NCI-H1048 (cell line): ENCODE data around the gene ZNF407.
"Not testable (repeated sequence)": the region's sequence is repeated elsewhere in the genome, so short reads cannot be mapped to it uniquely, and the experiment has no call there.

Experiments used
- DNase-seq: peaks from one replicate; lab custom pipeline; 2025; lab: John Stamatoyannopoulos, UW

Gene ZNF407

DNA sequence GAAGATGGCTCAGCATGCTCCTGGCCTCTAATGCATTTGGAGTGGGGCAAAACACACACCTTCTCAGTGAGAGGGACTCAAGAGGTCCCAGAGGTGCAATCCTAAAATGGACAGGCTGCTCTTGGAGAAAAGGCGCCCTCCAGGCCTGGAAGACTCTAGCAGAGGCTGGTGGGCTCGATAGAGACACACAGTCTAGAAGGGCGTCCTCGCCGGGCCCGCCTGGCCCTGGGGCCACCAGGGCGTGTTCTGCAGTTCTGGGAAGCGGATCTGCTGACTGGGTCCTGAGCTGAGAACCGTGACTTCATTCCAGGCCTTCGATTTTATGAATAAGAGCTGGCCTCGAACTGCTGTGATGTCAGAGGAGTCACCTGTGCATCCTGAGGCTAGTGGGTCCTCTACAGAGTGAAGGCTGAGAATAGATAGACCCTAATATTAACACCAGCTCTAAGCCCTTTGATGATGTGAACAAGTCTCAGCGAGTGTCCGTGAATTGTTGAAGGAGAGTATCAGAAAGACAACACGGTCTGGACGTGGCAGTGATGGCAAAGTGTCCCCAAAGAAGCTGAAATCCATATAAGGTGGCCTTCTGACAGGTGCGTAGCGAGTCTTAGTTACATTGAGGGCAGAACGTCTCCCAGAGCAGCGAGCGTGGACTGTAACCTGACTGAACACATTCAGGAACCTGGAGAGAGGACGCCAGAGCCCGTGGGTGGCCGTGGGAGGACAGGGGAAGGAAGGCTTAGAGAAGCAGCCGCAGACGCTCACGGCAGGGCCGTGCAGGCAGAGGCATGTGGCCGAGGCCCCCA lies 474.4 kb downstream of the ZNF407 start:
- DNase-seq = no peak

DNA sequence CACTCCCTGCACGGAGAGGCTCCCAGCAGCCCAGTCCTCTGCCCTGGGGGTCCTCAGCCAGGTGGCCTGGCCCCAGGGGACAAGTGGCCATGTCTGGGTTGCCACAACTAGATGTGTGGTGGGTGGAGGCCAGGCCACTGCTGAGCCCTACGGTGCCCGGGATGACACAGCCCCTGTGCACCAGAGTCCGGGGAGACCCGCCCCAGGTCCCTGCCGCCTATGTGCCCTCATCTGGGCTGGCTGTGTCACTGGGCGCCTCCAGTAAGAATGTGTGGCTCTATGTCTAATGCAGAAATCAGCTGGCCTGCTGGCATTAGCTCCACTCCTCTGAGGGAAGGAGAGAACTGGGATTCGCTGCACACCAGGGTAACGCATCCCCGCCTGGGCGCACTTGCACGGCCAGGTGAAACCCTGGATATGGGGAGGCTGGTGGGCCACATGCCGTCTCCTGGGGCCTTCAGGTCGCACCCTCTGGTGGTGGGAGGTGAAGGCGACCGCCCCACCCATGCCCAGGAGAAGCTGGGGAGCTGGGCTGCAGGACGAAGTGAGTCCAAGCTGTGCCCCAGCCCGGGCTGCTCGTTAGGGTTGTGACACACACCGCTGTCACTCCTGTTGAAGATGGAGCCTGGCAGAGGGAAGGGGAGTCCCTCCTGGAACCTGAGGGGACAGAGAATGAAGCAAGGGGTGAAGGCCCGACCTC lies 475.2 kb downstream of the ZNF407 start:
- no peak for DNase-seq

DNA sequence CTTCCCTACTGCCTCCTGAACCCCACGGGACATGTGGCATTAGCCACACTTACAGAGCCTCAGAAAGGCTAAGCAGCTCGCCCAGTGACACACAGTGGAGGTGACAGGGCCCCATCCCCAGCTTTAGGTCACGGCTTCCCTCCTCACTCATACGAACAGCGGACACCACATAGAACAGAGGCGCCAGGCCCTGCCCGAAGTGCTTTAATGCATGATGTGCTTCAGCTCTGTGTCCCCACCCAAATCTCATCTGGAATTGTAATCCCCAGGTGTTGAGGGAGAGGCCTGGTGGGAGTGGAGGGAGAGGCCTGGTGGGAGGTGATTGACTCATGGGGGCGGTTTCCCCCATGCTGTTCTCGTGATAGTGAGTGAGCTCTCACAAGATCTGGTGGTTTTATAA lies 476.0 kb downstream of the ZNF407 start:
- no peak for DNase-seq

DNA sequence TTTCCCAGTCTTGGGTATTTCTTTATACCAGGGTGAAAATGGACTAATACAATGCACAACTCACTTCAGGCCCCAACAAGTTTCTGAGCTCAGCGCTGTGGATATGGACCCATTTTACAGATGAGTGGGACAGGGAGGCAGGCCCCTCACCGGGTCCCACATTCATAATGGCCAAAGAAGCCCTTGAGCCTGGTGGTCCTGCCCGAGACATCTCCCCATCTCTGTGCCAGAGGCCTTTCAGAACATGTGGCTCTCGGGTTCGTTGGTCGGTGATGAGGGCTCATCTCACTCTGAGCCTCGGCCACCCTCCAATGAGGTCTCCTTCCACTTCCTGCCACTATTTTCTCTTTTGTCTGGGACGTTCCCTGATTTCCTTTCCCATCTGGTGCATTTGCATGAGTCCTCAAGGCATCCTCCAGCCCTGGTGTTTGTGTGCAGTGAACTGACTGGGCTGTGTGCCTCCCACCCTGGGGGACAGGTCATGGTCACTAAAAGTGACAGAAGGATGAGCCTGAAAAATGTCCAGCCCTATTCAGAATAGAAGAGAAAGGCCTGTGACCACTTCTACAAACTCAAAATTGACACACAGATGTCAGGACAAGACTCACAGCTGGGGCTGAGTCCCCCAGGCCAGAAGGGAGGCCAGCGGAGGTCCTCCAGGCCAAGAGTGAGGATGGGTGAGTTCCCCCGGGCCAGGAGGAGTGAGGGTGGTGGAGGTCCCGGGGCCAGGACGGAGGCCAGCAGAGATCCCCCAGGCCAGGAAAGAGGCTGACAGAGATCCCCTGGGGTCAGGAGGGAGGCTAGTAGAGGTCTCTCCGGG lies 476.7 kb downstream of the ZNF407 start:
- no peak for DNase-seq

DNA sequence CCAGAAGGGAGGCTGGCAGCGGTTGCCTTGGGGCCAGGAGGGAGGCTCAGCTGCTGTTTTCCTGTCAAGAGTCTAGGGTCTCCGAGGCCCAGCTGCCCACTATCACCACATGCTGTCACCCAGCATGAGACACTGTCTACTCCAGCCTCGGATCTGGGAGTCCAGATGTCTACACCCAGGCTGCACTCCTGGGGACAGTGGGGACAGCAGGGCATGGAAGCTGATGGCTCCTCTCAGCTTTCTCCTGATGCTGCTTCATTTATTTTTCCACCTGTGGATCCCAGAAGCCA lies 477.3 kb downstream of the ZNF407 start:
- no peak for DNase-seq

DNA sequence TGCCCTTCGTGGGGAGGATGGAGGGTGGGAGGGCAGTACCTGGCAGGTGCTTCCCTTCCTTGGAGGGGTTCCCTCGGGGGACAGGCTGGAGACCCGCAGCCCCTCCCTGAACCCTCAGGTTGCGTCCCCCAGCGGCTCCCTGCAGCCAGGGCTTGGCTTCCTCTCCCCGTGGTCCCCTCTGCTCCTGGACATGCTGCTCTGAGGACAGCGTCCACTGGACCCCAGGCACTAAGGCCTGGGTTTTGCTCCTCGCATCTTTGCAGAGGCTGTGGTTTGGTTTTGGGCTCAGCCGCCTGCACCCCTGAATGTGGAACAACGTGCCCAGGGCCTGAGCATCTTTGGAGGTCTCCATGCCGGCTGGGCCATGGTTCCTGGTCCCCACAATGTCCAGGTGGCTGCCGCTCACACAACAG lies 477.8 kb downstream of the ZNF407 start:
- no peak for DNase-seq

DNA sequence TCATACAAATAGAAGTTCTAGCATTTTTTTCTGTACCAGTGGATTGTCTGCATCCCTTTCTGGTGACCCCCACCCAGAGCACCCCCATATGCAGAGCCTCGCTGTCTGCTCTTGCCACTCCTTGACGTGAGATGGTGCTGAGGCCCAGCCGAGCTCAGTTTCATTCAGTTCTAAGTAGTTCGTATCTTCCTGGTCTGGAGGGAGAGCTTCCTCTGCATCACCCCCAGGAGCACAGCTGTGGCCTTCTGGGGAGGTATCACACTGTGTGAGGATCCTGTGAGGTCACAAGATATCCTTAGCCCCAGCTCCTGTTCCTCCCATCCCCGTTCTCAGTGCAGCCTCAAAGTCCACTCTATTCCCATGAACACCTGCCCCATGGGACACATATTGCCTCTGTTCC lies 478.6 kb downstream of the ZNF407 start:
- no peak for DNase-seq

DNA sequence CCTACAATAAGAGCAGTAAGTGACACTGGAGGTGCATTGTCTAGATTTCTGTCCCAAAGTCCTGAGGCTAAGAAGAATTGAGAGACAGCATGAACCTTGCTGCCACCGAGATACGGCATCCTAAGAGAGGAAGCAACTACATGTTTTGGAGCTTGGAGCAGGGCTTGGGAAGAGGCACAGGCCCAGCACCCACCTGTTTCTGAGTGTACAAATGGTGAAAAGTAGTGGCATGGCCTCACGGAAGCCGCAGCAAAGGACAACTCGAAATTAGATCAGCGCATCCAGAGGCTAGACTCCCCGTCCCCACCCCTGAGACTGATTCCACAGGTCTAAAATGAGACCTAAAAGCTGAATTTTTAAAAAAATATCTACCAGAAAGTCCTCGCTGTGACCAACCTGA lies 483.8 kb downstream of the ZNF407 start:
- no peak for DNase-seq

DNA sequence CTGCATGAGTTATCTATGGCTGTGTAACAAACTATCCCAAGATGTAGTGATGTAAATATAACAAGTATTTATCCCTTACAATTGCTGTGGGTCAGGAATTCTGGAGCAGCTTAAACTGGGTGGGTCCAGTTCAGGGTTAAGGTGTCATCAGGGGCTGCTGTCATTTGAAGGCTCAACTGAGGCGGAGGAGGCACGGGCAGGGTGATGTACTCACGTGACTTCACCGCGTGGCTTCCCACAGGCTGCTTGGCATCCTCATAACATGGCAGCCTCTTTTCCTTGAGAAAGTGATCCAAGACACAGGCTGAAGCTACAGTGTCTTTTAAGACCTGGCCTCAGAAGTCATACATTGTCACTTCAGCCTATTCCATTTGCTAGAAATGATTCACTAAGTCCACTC lies 485.5 kb downstream of the ZNF407 start:
- no peak for DNase-seq

DNA sequence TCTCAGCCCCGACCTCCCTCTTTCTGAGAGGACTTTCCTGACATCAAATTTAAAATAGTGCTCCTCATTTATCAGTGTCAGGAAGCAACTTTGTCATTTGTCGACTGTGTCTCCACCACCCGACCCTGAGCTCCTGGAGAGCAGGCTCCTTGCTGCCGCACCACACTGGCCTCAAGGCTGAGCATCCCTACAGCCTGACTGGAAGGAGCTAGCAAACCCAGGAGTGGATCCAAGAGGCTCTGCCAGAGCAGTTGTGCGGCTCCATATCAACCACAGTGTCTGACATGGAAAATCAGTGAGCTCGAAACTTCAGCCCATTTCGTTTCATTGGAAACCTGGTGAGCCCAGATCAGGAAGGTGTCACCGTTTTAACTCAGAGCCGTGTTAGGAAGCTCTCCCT lies 486.1 kb downstream of the ZNF407 start:
- DNase-seq = no peak

DNA sequence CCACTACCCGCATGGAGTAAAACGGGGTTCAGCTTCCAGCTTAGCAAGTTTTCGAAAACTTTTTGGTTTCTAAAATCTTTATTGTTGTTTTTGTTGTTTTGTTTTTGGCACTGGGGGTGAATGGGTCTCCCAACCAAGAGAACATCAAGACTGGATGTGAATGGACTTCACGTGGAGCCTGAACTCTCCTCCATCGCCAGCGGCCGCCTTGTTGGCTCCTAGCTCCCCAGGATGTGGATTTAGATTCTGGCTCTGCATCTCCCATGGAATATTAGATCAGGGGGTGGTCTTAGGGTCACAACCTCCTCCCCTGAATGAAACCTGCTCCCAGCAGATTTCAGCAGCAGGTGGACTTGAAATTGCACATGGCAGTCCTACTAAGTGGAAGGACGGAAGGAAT lies 488.0 kb downstream of the ZNF407 start:
- not testable (repeated sequence) for DNase-seq

DNA sequence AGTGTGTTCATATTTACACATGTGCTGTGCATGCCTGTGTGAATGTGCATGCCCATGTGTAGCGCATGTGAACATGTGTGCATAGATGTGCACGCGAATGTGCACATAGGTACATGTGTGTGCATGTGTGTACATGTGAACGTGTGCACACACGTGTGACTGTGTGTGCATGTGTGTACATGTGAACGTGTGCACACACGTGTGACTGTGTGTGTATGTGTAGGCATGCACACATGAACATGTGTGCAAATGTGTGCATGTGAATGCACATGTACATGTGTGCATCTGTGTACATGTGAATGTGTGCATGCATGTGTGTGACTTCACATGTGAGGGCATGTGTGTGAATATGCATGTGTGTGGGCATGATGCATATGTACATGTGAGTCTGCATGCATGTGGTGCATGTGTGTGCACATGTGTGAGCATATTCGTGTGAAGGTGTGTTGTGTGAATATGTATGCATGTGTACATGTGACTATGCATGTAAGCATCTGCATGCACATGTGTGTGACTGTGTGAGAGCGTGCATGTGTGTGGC lies 488.9 kb downstream of the ZNF407 start:
- DNase-seq = no peak

DNA sequence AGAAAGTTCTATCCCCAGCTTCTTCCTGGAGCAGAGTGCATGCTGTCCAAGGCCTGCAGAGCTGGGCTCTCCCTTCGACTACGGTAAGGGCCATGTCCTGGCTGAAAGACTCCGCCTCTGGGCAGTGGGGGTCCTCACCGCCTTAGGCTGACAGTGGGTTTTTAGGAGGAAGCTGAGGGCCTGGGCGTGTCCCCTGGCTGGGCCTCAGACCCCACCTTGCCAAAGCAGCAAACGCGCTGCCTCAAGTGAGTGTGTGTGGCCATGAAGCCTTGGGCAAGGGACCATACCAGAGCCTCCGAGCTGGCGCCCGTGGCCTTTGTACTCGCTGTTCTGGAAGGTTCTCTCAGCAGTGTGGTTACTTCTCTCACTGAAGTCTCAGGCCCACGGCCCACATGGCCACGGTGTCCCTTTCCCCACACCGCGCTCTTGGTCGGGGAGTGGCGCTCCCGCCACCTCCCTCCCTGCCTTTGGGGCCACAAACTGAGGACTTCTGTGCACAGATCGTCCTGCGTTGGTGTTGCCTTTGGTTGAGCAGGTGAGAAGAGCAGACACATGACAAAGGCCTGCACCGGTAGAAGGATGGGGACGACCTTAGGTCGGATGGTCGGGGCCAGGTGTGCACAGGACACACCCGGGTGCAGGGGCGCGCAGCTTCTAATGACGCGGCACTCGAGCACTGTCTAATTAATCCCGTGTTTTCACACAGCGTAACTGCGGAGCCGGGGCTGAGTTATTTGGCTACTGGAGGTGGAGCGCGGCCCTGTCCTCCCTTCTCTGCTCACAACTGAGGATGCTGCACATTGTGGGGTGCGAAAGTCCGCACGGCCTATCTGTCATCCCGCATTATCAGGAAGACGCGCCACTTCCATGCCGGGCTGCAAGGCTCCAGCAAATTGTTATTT lies 489.7 kb downstream of the ZNF407 start:
- no peak for DNase-seq

DNA sequence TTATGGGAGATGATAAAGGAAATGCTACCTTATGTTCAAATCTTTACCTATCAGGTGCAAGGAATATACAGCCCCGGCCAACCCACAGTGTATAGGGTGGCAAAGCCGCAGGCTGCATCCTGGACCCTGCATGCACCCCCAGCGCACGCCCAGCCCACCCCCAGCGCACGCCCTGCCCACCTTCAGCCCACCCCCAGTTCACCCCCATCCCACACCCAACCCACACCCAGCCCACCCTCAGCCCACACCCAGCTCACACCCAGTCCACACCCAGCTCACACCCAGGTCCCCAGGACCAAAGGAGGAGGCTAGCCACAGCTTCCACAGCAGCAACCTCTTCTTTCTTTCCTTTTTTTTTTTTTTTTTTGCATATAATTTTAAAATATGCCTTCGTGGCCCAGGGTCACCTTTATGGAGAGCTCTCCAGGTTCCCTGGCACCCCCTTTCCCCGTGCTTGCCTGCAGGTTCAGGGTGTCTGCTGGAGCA lies 490.4 kb downstream of the ZNF407 start:
- no peak for DNase-seq

DNA sequence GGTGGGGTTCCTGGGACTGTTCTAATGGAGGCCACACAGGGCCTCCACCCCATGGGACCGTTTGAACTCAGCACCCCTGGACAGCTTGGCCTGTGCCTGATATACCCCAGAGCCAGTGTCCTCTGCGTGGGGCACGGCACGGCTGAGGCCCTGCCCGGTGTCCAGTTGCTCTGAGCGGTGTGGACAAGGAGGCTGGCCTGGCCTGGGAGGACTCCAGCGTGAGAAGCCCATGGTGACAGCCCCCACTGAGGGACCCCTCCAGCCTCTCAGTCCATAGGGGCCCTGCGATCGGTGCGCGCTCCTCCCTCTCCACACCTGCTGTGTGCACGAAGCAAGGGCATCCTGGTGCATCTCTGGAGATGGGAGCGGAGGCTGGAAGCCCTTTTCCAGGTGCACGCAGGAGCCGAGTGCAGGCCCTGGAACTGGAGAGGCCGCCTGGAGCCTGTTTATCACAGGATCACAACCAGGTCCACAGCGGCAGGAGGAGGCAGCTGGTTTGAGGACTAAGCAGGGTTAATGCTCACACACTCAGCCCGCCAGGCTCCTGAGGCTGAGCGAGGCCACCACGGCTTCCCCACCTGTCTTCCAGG lies 491.0 kb downstream of the ZNF407 start:
- no peak for DNase-seq

DNA sequence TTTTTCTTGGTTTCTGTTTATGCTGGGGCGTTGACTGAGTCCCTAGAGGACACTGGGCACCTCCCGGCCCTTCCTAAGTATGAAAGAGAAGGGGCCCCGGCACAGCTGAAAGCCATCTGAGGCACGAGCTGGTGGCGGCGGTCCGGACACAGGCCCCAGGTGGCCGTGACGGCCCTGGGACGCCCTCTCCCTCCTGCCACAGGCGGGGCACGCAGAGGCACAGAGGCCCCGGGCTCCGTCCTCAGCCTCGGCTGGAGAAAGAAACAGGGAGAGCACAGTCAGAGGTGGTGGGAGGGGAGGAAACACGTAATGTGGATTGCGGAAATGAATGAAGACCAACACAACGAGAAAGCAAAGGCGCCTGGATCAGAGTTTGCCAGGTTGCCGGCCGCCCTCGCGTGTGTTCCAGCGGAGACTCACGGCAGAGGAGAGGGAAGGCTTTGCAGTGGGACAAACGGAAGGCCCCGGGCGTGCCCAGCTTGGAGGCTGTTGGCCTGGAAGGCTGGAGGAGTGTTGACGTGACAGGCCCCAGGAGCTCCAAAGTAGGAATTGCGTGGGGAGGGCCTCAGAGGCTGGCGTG lies 492.2 kb downstream of the ZNF407 start:
- no peak for DNase-seq

DNA sequence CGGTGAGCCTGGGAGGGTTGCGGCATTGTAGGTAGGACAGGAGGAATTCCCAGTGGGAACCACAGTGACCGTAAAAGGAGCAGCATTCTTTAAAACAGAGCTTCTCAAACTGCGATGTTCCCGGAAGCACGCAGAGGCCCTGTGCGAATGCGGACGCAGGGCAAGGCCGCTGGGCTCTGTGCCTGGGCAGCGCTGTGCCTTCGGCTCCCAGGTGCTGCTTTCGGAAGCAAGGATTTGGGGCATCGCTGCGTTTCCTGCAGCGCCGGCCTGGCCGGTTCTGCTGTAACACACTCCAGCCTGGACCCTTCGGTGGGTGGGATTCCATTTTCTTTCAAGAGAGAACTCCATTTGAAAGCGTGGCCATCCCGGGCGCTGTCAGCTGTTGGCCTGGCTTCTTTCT lies 492.7 kb downstream of the ZNF407 start:
- no peak for DNase-seq

DNA sequence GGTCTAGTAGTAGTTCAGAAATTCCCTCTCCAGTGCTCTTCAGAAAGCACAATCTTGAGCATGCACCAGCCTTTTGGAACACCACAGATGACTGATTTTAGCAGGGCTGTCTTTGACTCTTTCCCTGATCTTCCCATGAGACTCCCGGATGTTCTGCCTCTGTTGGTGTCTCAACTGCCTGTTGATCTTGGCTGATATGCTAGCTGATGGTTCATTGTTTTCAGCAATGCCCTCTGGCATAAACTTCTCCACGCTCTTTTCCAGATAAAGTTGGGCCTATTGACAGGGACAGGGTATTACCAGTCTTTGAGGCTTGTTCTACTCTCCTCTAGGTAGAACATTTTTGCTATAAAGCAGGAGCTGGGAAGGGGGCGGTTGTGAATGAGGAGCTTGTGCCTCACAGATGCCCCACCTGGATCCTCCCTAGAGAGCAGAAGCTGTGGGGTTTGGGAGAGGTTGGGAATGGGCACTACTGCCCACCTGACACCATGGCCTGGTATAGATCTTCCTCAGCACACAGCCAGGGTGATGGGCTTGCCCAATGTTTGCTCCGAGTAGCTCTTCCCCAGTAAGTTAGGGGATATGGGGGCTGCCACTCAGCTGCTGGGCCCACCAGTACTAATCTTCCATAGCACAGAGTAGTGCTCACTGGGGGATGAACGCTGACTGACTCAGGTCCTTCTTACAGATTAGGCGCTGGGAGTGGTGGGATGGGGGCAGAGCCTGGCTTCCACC lies 500.0 kb downstream of the ZNF407 start:
- DNase-seq = no peak

DNA sequence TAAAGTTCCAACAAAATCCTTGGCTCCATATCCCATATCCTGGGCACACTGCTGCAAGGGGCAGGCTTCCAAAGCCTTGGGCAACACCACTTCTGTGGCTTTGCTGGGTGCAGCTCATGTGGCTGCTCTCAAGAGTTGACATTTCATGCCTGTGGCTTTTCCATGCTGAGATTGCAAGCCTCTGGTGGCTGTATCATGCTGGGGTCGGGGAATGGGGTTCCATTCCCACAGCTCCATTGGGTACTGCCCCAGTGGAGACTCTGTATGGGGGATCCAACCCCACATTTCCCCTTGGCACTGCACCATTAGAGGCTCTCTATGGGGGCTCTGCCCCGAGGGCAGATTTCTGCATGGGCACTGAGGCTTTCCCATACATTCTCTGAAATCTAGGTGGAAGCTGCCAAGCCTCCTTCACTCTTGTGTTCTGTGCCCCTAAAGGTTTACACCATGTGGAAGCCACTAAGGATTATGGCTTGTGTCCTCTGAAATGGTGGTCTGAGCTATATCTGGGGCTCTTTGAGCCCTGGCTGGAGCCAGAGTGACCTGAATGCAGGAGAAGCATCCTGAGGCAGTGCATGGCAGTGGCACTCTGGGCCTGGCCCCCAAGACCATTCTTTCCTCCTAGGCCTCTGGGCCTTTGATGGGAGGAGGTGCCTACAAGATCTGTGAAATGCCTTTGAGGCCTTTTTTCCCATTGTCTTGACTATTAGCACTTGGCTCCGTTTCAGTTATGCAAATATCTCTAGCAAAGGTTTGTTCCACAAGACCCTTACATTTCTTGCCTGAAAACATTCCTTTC lies 503.4 kb downstream of the ZNF407 start:
- DNase-seq = no peak
